GM19467 (cell line): ENCODE measurements around the gene MCL1.
"Not testable (repeated sequence)": the region's sequence is repeated elsewhere in the genome, so short reads cannot be mapped to it uniquely, and the experiment has no call there.

Source experiments
- ATAC-seq: cut with Tn5 transposase; IDR thresholded peaks from one replicate; pipeline ENCODE4 v1.9.1; 2021; ENCODE audit warnings: mild to moderate bottlenecking, moderate library complexity; ENCODE audit not compliant: unreplicated experiment

MCL1 gene

GRCh38 chr1:150603711-150604110 is 24.3 kb upstream of the MCL1 start:
- no peak for ATAC-seq

GRCh38 chr1:150602372-150602771 is 23.0 kb upstream of the MCL1 start:
- ATAC-seq = not testable (repeated sequence)

DNA sequence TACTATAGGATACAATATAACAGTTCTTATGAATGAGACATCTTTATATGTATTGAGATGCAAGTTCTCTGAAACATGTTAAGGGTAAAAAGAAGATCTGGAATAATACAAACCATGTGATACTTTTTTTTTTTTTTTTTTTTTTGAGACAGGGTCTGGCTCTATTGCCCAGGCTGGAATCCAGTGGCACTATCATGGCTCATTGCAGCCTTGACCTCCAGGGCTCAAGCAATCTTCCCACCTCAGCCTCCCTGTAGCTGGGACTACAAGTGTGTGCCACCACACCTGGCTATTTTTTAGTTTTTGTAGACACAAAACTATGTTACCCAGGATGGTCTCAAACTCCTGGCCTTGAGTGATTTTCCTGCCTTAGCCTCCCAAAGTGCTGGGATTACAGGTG is 22.1 kb upstream of the MCL1 start:
- no peak for ATAC-seq

- not testable (repeated sequence) for ATAC-seq
Observed at GRCh38 chr1:150598346-150598745, 18.9 kb upstream of the MCL1 start.

GRCh38 chr1:150596976-150597375 is 17.6 kb upstream of the MCL1 start:
- ATAC-seq = no peak

DNA sequence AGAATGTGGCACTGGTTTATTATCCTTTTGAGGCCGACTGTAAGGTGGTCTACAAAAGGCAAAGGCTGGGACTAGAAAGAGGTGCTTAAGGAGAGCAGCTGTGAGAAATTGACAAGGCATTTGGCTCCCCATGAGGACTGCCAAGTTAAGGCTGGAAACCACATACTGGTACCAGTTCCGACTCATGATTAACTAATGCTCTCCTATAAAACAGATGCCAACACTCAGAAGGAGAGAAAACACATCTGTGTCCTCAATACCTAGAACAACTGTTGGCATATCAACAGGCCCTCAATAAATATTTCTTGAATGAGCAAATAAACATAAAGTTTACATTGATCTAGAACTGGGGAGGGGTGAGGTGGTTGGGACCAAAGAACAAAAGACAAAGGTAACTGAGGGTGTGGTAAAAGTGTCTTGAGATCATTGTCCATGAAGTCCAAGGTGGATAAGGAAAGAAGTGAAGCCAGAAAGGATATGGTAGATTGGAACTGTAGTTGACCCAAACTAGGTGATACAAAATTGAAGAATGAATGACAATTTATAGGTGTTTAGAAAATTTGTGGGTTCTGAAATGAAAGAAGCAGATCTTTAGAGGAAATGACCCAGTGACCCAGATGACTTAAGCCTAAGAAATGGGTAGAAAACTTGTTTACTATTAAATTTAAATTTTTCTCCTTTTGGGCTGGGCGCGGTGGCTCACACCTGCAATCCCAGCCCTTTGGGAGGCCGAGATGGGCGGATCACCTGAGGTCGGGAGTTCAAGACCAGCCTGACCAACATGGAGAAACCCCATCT is 16.9 kb upstream of the MCL1 start:
- no peak for ATAC-seq

DNA sequence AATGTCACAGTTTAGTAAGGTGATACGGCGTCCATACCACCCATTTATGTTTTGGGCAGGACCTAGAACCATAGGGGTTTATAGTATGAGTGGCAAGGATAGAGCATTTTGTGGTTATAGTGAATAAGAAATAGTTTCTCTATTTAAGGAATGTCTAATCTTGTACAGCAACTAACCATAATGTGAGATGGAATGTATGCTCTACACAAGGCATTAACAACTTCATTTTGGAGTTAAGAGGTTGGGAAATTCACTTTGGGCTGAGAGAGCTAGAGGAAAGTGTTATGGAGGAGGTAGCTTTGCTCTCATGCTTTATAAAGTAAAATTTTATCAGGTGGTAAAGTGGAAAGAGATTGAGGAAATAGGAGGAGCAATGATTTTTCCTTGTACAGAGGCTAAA is 3.0 kb upstream of the MCL1 start:
- ATAC-seq = no peak

GRCh38 chr1:150581962-150582361 is 2.6 kb upstream of the MCL1 start:
- ATAC-seq = not testable (repeated sequence)

- not testable (repeated sequence) for ATAC-seq
Observed at GRCh38 chr1:150581437-150581836, 2.0 kb upstream of the MCL1 start.

- not testable (repeated sequence) for ATAC-seq
Observed at GRCh38 chr1:150580966-150581365, 1.6 kb upstream of the MCL1 start.

- no peak for ATAC-seq
Observed at GRCh38 chr1:150579945-150580642, 684 bp upstream of the MCL1 start.

DNA sequence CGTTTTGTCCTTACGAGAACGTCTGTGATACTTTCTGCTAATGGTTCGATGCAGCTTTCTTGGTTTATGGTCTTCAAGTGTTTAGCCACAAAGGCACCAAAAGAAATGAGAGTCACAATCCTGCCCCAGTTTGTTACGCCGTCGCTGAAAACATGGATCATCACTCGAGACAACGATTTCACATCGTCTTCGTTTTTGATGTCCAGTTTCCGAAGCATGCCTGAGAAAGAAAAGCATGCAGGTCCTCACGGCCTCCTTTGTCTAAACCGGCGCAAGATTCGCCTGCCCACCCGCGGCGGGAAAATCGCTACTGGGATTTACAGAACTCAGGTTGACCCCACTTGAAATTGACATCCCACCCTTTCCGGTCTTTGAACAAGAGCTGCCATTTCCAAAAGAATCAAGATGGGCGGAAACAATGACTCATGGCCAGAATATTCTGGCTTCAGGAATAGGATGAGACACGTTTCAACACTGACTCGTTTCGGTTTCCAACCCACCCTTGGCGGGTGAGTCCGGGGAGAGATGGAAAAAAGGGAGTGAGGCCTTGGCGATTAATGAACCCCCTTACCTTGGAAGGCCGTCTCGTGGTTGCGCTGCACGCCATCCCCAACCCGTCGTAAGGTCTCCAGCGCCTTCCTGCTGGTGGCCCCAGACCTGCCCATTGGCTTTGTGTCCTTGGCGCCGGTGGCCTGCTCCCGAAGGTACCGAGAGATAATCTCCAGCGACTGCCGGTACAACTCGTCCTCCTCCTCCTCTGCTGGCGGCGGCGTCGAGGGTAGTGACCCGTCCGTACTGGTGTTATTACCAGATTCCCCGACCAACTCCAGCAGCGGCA is 919 bp downstream of the MCL1 start:
- ATAC-seq = no peak

DNA sequence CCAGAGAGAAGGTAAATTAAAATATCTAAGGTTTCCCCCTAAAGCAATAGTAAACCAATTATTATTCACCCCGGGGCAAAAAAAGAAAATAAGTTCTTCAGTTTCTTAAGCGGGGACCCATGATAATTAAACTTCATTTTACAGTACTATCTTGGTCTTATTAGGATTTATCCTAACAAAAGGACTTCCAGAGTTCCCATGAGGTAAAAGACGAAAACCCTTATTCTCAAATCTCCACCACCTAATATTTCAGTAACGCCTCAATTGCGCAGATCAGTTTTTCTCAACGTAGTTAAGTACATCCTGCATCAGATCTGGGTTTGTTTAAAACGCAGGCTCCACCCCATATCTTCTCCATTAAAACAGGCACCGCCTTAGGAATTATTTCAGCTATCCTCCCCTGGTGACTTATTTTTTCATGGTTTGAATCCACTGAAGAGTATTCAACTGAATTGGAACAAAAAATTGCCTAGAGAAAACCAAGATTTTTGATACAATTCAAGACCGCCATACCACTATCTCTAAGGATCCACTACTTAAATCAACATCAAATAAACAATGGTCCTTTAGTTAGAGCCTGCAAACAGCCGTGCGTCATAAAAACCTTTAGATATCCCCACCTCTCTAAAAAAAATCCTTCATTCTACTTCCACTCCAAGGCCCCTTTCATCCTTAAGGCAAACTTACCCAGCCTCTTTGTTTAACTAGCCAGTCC is 1.7 kb downstream of the MCL1 start:
- no peak for ATAC-seq

- no peak for ATAC-seq
Observed at GRCh38 chr1:150576794-150577556, 2.4 kb downstream of the MCL1 start.

- ATAC-seq = no peak
Observed at GRCh38 chr1:150576367-150576711, 3.1 kb downstream of the MCL1 start.

DNA sequence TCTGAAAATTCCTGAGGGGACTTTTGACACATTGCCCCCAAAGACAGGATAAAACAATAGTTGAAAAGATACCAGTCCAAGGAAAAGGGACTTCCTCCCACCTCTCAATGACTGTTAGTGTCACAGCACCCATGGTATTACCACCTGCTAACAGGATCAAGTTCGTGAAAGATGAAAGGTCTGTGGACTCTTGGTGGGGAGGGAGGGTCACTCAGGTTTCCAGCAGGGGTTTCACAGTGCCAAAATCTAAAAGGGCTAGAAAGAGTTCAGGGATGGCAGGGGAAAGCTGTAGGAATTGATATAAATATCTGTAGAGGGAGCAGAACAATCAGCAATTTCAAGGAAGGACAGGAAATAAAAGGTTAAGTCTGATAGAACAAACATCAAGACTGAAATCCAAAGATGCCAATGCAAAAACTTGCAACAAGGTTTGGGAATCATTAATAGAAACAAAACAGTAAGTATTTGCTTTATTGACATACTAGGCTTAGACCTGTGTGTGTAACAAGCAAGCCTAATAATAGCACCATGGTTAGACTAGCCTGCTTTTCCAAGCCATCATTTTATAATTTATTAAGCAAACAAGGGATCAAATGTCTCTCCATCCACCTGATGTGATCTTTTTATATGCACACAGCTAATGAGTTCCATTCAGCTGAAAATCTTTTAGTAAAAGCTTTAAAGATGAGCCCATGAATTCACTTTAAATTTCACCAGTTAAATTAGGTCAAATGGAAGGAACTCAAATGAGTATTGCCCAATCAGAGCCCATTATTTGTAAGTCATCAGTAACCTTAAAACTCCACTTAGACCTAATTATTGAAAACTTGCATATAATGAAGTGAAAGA is 3.7 kb downstream of the MCL1 start:
- no peak for ATAC-seq

DNA sequence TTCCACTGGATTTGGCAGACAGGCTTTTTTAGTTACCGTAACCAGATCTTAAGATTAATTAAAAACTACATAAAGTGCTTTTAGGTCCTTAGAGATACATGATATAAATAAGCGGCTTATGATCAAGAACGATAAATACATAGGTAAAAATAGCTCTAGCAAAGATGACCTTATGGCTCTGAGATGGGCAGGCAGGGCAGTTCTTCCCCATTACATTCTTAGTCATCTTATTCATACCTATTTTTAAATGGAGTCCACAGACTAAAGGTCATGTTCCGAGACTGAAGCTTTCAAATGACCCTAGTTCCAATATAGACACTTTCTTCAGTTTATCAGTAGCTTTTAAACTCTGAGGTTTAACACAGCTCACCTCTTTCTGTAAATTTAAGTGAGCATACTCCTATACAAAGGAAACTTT is 4.3 kb downstream of the MCL1 start:
- no peak for ATAC-seq

GRCh38 chr1:150574260-150575071 is 4.9 kb downstream of the MCL1 start:
- no peak for ATAC-seq
